T follicular helper cell (primary cell): ENCODE results near the gene HOXB9.
A peak's percentile ranks its signal among the peaks of the same experiment; 100 is the strongest.

Experiments
- DNase-seq: peaks from one replicate; pipeline ENCODE4 v3.0.0-alpha.2; 2020; ENCODE audit warnings: low read depth

The HOXB9 gene

GRCh38 chr17:48586355-48587258, 39.6 kb downstream of the HOXB9 start:
- no peak for DNase-seq

GRCh38 chr17:48584223-48584741, 41.9 kb downstream of the HOXB9 start:
- no peak for DNase-seq

DNA sequence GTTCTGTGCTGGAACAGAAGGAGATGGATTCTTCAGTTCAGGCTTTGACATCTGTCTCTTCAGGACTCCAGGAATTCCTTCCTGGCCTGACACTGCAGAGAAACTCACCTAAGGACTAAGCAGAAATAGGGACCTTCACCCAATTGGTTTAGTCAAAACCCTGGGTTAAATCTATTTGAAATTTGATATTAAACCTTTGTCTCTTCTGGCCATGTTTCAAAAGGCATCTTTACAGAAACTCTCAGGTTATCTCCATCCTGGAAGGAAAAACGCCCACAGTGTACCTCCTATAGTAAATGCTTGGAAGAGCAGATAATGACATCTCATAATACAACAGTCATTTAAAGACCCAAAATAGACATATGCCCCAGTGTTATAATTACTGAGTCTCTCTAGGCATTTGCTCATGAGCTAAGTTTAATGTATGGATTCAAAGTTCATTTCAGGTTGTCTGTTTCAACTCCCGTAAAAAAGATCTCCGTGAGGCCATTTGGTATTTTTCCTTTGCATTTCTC, 42.4 kb downstream of the HOXB9 start:
- DNase-seq: no peak

GRCh38 chr17:48582750-48583069, 43.4 kb downstream of the HOXB9 start:
- no peak for DNase-seq

GRCh38 chr17:48579760-48580554, 46.2 kb downstream of the HOXB9 start:
- no peak for DNase-seq

GRCh38 chr17:48579471-48579759, 46.7 kb downstream of the HOXB9 start:
- no peak for DNase-seq

GRCh38 chr17:48578616-48579470, 47.3 kb downstream of the HOXB9 start:
- no peak for DNase-seq

DNA sequence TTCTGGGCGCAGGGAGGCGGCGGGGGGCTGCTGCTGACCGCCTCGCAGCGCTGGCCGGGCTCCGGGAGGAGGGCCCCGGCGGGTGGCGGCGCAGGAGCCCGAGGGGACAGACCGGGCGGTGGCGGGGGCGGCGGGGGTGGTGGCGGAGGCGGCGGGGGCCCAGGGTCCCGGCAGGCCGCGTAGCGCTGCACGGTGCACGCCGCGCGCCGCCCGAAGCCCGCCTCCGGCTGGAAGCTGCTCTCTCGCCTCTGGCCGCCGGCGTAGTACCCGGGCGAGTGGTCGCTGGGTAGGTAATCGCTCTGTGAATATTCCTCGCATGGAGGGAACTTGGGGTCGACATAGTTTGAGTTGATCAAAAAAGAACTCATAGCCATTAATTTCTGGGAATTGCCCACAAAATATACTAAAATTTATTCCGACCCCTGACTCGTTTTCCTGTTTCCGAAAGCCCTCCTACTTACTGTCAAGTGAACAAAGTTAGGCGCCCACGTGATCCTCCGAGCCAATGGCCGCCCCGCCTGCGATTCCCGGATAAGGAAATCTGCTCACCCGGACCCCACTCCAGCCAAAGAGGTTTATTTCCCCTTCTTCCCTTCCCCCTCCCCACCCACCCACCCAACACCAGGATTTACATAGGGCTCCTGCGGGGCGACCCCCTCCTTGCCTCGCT, 48.1 kb downstream of the HOXB9 start, which contains the start of gene HOXB4:
Gene HOXB4, minus strand, starts transcription at position 405 of the 670 bp plus-strand sequence. Its CDS starts 31 bp downstream, at position 374.
- peak; percentile 64 for DNase-seq

DNA sequence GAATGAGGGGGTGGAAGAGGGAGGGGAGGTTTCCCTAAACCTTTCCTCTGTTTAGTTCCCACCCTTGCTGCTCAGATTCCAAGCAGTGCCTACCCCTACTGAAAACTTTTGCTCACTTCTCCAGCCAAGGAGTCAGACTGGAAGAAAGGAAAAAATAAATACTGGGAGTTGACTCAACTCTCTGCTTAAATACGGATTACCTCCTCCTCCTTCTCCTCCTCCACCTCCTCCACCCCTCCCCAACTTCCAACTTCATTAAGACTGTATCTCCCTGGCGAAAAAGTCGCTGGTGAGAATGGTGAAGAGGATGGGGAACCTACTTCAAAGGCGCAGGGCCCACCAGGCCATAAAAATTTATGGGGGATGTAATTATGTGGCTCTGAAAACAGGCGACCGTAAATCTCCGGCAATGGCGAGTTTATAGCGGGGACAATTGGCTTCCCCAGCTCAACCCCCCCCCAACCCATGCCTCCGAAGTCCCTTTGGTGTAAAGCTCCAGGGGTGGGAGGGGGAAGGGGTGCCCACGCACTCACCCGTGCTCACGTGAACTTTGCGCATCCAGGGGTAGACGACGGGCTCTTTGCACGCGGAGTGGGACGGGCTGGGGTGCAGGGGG, 48.7 kb downstream of the HOXB9 start:
- no peak for DNase-seq

DNA sequence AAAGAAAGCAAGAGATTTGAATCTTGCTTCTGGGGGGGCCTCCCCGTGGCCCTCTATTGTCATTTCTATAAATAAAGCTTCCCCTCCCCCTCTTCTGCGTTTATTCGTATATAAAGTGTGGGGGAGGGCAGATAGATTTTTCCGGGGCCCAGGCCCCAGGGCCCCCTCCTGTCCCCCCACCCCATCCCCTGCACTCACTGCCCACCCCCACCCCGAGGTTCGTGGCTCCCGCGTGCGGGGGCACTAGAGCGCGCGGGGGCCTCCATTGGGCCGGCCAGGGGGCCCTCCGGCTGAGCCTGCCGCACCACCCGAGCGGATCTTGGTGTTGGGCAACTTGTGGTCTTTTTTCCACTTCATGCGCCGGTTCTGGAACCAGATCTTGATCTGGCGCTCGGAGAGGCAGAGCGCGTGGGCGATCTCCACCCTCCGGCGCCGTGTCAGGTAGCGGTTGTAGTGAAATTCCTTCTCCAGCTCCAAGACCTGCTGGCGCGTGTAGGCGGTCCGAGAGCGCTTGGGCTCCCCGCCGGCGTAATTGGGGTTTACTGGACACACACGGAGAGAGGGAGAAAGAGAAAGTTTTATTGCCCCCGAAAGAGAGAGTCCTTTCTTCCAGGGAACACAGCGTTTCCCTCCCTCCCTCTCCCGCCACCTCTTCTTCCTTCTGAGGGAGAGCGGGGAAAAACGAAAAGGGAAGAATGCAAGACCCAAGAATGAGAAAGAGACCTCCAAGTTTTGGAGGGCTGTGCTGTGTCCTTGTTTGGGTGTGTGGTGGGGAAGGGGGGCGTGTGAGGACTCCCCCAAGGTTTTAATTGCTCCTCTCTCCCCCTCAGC, 49.5 kb downstream of the HOXB9 start:
- DNase-seq: no peak

GRCh38 chr17:48575673-48576478, 50.3 kb downstream of the HOXB9 start:
- no peak for DNase-seq

GRCh38 chr17:48575066-48575582, 51.0 kb downstream of the HOXB9 start:
- DNase-seq: no peak

DNA sequence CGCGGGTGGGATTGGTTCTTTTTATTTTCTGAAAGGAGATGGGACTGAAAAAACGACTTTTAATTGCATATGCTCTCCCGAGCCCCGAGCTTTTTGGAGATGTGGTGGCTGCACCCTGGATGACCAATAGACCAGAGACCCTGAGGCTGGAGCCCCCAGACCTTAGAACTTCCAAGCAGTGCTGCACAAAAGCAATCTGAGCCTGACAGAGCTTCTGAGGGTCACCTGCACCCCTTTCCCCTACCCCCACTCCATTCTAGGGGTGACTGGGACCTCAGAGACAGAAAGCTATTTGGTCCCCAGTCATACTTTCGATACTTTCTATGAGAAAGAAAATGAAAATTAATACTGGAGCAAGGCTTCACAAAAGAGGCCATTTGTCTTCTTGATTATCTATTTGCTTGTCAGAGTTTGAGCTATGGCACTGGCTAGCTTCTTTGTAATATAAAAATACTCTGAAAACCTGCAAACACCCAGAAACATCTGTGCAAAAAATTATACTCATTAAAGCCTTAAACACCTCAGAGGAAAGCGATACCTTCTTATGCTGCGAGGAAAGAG, 51.6 kb downstream of the HOXB9 start:
- no peak for DNase-seq

GRCh38 chr17:48571826-48572417, 54.2 kb downstream of the HOXB9 start:
- no peak for DNase-seq
